ENCODE data around the gene FXYD6. TPM values are rescaled to one million over a fixed set of nuclear protein-coding genes. Genes with fewer than 3 reads are reported as not detected.

The FXYD6 gene
- total and polyA plus RNA-seq, 8 donors = 12.7 to 187 (median 40.6) TPM

DNA sequence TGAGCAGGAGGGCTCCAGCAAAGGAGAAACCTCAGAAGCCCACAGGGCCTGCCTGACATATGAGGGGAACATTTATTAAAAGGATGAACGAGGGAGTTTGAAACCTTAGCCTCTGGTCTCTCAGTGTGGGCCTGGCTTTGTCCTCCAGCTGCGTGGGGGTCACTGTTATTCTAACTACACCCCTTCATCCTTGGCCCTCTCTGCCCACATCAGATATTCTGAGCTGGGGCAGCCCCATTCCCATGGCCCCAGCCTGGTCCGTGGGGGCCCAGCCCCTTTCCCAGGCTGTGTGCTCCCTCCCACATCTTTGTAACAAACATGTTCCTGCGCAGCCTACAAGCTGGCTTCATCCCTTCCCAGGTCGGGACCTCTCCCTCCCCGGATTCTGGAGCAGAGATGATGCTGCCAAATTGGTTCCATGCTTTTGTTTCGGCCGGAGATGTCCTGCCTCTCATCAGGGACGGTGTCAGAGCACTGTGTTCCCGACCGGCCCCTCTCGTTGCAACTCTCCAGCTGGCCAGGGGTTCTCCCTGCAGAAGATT is 4.0 kb downstream of the FXYD6 start:
- intact Hi-C loops (cut with DNase I; ENCODE audit: low total_unique reads) = no loop called here
- no peaks in the 10 kb centered on the region for H3K9me3 ChIP-seq
- peak overlapping the region in 4 of 5 donors; percentile 35 to 90 (median 62) for H3K27ac ChIP-seq
- peak in 1 of 2 donors; percentile 59 for DNase-seq
- H3K36me3 ChIP-seq = no peaks in the 10 kb centered on the region
- no peak overlapping the region for H3K4me3 ChIP-seq
- peaks cover 0 to 61% (median 31%) of the 10 kb centered on the region in 3 donors for H3K27me3 ChIP-seq
- H3K4me1 ChIP-seq = peaks cover 30 to 91% (median 56%) of the 10 kb centered on the region in 4 donors
- TF ChIP-seq, protein P1, sequence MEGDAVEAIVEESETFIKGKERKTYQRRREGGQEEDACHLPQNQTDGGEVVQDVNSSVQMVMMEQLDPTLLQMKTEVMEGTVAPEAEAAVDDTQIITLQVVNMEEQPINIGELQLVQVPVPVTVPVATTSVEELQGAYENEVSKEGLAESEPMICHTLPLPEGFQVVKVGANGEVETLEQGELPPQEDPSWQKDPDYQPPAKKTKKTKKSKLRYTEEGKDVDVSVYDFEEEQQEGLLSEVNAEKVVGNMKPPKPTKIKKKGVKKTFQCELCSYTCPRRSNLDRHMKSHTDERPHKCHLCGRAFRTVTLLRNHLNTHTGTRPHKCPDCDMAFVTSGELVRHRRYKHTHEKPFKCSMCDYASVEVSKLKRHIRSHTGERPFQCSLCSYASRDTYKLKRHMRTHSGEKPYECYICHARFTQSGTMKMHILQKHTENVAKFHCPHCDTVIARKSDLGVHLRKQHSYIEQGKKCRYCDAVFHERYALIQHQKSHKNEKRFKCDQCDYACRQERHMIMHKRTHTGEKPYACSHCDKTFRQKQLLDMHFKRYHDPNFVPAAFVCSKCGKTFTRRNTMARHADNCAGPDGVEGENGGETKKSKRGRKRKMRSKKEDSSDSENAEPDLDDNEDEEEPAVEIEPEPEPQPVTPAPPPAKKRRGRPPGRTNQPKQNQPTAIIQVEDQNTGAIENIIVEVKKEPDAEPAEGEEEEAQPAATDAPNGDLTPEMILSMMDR (IDR thresholded peaks at IDR 0.05) = no peak
- no peak for TF ChIP-seq EP300 (IDR thresholded peaks at IDR 0.05)
- no peak for TF ChIP-seq POLR2A (IDR thresholded peaks at IDR 0.05)
- TF ChIP-seq POLR2AphosphoS5 (IDR thresholded peaks at IDR 0.05) = no peak
- WGBS, 5 donors = 58 to 71% (median 66%) methylated on average over 12 of the region's 12 CpGs

DNA sequence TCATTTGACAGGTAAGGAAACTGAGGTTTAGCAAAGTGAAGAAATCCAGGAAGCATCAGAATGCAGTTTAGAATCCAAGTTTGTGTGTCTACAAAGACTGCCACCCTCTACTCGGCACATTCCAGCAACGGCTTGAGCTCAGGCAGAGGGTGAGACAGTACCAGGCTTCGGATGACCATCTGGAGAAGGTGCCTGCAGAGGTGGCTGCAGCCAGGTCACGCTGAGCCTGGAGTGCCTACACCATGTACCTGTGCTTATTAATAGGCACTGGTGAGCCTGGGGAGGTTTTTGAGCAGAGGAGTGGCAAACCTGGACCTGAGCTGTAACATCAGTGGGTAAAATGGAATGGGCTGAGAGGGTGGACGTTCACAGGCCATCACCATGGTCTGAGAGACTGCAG is 4.7 kb downstream of the FXYD6 start:
- Histone ChIP-seq H3K27me3 (peaks cover 0 to 54% (median 26%) of the 10 kb centered on the region in 3 donors), H3K9me3 (no peaks in the 10 kb centered on the region), H3K36me3 (no peaks in the 10 kb centered on the region), H3K27ac (peak overlapping the region in 2 of 5 donors; percentile 66 to 90), H3K4me3 (no peak overlapping the region), H3K4me1 (peaks cover 23 to 89% (median 50%) of the 10 kb centered on the region in 4 donors)
- TF ChIP-seq POLR2A (IDR thresholded peaks at IDR 0.05) (no peak), POLR2AphosphoS5 (IDR thresholded peaks at IDR 0.05) (no peak), EP300 (IDR thresholded peaks at IDR 0.05) (no peak)
- TF ChIP-seq, protein P1 (IDR thresholded peaks at IDR 0.05) = no peak
- WGBS, 5 donors = 79 to 84% (median 82%) methylated on average over 5 of the region's 5 CpGs
- intact Hi-C loops (cut with DNase I; ENCODE audit: low total_unique reads) = no loop called here
- DNase-seq = no peak

DNA sequence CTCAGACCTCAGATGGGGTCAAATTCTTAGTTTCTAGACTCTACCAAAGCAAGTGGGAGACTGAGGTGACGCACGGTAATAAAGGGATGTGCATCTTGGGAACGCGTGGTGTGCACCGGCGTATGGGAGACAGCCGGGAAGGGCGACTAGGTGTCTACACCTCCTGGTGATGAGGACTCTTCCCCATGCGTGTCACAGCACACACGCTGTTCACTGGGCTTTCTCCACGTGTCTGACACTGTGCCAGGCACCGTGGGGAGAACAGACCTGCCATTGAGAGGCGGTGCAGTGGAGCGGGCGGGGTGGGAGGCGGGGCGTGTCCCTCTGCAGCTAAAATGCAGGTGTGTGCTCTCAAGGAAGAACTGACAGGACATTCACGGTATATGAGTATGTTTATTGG is 5.3 kb downstream of the FXYD6 start:
- peaks cover 0 to 47% (median 20%) of the 10 kb centered on the region in 3 donors for H3K27me3 ChIP-seq
- peak overlapping the region in 1 of 5 donors; percentile 90 for H3K27ac ChIP-seq
- no peak overlapping the region for H3K4me3 ChIP-seq
- no peak for DNase-seq
- WGBS, 5 donors = 75 to 82% (median 78%) methylated on average over 18 of the region's 18 CpGs
- no peak for TF ChIP-seq POLR2AphosphoS5 (IDR thresholded peaks at IDR 0.05)
- TF ChIP-seq, protein P1 (IDR thresholded peaks at IDR 0.05) = no peak
- no peak for TF ChIP-seq POLR2A (IDR thresholded peaks at IDR 0.05)
- H3K9me3 ChIP-seq = no peaks in the 10 kb centered on the region
- peaks cover 20 to 87% (median 44%) of the 10 kb centered on the region in 4 donors for H3K4me1 ChIP-seq
- intact Hi-C loops (cut with DNase I; ENCODE audit: low total_unique reads) = no loop called here
- no peaks in the 10 kb centered on the region for H3K36me3 ChIP-seq

DNA sequence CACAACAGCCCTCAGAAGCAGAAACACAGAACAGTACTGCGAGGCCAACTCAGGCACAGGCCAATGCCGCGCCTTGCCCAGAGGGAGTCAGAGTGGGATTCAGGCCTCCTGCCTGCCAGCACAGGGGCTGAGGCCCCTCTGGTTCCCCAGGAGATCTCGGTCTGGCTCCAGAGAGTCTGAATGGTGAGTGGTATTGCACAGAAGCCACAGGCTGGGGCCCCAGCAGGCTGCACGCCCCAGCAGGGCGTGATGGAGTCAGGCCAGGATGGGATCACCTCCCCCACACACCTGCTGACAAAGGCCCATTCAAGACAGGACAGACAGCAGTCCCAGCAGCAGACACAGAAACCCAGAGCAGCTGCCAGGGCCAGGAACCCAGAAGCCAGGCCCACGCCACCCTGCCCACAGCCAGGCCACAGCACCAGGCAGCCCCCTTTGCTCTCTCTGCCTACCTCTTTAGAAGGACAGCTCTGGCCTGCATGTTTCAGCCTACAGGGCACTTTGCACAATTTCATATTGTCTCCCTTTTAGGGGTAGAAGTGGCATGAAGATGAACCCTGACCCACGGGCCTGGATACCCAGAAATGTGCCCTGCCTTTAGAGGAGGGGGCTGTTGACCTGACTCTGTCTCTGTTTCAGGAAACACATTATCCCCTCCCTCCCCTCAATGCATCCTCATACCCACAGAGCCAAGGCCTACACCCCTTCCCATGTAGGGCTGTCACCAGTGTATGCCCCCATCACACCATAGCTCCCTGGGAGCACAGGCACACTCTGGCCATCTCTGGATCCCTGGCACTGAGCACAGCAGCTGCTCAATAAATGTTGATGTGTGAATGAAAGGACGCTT is 6.1 kb downstream of the FXYD6 start:
- peak in 1 of 2 donors; percentile 66 for DNase-seq
- WGBS, 5 donors = 63 to 80% (median 69%) methylated on average over 7 to 9 of the region's 9 CpGs
- Histone ChIP-seq H3K4me1 (peaks cover 12 to 81% (median 36%) of the 10 kb centered on the region in 4 donors), H3K27ac (peak overlapping the region in 3 of 5 donors; percentile 15 to 90 (median 38)), H3K36me3 (no peaks in the 10 kb centered on the region), H3K9me3 (no peaks in the 10 kb centered on the region), H3K4me3 (no peak overlapping the region), H3K27me3 (peaks cover 0 to 39% (median 11%) of the 10 kb centered on the region in 3 donors)
- intact Hi-C loops (cut with DNase I; ENCODE audit: low total_unique reads) = no loop called here
- TF ChIP-seq POLR2A (IDR thresholded peaks at IDR 0.05) (no peak), EP300 (IDR thresholded peaks at IDR 0.05) (no peak), POLR2AphosphoS5 (IDR thresholded peaks at IDR 0.05) (no peak)
- TF ChIP-seq, protein P1 (IDR thresholded peaks at IDR 0.05) = no peak

Data from stomach (tissue), 9 donors.